Aorta (tissue), 5 donors: ENCODE measurements around the gene HEATR5B. TPM values are rescaled to one million over a fixed set of nuclear protein-coding genes. Genes with fewer than 3 reads are reported as not detected.

ENCODE experiments used
- ATAC-seq: fragments of 200-7000 bp; cut with Tn5 transposase; one replicate; pipeline ENCODE4 v1.9.1; 2022; ENCODE audit warnings: moderate library complexity; ENCODE audit not compliant: low FRiP score
- DNase-seq, 2 donors: peaks; one replicate each; pipeline ENCODE4 v3.0.0-alpha.2; 2020
- H3K27ac ChIP-seq, 2 donors: one replicate each; pipeline ENCODE4 v1.5.1; 2013; ENCODE audit warnings: low read length in 2 of 2, mild to moderate bottlenecking in 2 of 2, moderate library complexity in 2 of 2, control low read depth in 1 of 2, inconsistent platforms in 1 of 2, low read depth in 1 of 2
- H3K27me3 ChIP-seq, 2 donors: one replicate each; pipeline ENCODE4 v1.6.1; 2013; ENCODE audit warnings: control low read depth in 1 of 2, low read length in 1 of 2, mild to moderate bottlenecking in 1 of 2, moderate library complexity in 1 of 2; ENCODE audit not compliant: insufficient read depth in 2 of 2, control insufficient read depth in 1 of 2
- H3K36me3 ChIP-seq, 2 donors: one replicate each; pipeline ENCODE4 v1.6.1; 2013; ENCODE audit warnings: control low read depth in 1 of 2, low read length in 1 of 2, mild to moderate bottlenecking in 1 of 2; ENCODE audit not compliant: insufficient read depth in 2 of 2, control insufficient read depth in 1 of 2
- H3K4me1 ChIP-seq, 2 donors: one replicate each; pipeline ENCODE4 v1.6.1; 2013; ENCODE audit warnings: low read length in 2 of 2, control low read depth in 1 of 2, mild to moderate bottlenecking in 1 of 2, moderate library complexity in 1 of 2; ENCODE audit not compliant: insufficient read depth in 2 of 2, control insufficient read depth in 1 of 2
- H3K4me3 ChIP-seq, 2 donors: one replicate each; pipeline ENCODE4 v1.5.1; 2013; ENCODE audit warnings: low read length in 2 of 2, control low read depth in 1 of 2, mild to moderate bottlenecking in 1 of 2
- H3K9me3 ChIP-seq: one replicate; pipeline ENCODE4 v1.6.1; 2013; ENCODE audit warnings: mild to moderate bottlenecking, low read length; ENCODE audit not compliant: control insufficient read depth
- WGBS, 2 donors: extraction: QIAGEN DNeasy Blood & Tissue Kit; methylation state at CpG; one replicate each; pipeline ENCODE4 v1.1.7; 2013; 5-methylcytosine and 5-hydroxymethylcytosine counted together
- intact Hi-C, 2 donors: fragments of 100-400 bp; cut with DNase I; formaldehyde crosslinking; loops; one replicate each; pipeline versions ENCODE4 v1.14.2 to v1.15.0; 2022
- polyA plus RNA-seq, 2 donors: library from polyadenylated mRNA; stranded (reverse); fragments of 200-250 nt; gene quantifications; one replicate each; pipeline ENCODE4 v1.2.3, GENCODE V29; 2013
- total RNA-seq, 2 donors: library from RNA; stranded (reverse); fragmentation: NEBNext Ultra II Directional; extraction: Animal tissue kit (Norgen Biotek cat#: 25700); gene quantifications; one replicate each; pipeline ENCODE4 v1.2.1, GENCODE V29; 2021
- donor health status: healthy with polysubstance abuse.
- donor health status: Bipolar disorder and iron deficiency.
- donor health status: DM: no; HTN: no; CAD: no.
- donor health status: DM: no; HTN: no; CAD: no.
- donor health status: DM: yes; HTN: yes; CAD: no.

The HEATR5B gene
- total and polyA plus RNA-seq, 4 donors = 5.0 to 28.2 (median 15.0) TPM

DNA sequence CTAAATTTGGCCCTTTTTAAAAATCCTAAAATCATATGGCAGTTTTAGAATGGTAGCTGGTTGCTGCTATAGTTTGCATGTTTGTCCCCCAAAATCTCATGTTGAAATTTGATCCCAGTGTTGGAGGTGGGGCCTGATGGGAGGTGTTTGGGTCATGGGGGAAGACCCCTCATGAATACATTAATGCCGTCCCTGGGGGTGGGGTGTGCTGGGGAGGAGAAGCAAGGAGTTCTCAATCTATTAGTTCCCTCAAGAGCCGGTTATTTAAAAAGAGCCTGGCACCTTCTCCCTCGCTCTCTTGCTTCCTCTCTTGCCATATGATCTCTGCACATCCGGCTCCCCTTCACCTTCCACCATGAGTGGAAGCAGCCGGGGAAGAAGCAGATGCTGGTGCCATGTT, 21.0 kb upstream of the HEATR5B start:
- Histone ChIP-seq H3K4me1 (no peaks in the 10 kb centered on the region), H3K9me3 (no peaks in the 10 kb centered on the region), H3K27ac (no peak overlapping the region), H3K36me3 (peaks cover 3 to 4% of the 10 kb centered on the region in 2 donors), H3K27me3 (no peaks in the 10 kb centered on the region), H3K4me3 (no peak overlapping the region)
- DNase-seq = no peak
- ATAC-seq = no peak
- intact Hi-C loops = no loop called here
- WGBS, 2 donors = 78 to 82% methylated on average over 5 of the region's 5 CpGs

DNA sequence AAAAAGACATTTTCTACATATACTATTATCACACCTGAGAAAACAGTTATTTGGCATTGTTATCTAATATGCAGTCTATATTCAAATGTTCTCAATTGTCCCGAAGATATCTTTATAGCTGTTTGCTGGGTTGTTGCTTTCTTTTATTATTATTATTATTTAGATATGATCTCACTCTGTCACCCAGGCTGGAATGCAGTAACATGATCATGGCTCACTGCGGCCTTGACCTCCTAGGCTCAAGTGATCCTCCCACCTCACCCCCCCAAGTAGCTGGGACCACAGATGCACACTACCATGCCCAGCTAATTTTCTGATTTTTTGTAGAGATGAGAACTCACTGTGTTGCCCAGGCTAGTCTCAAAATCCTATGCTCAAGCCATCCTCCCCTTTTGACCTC, 20.0 kb upstream of the HEATR5B start:
- WGBS, 2 donors = 97 to 99% methylated on average over 2 of the region's 2 CpGs
- no peak overlapping the region for H3K27ac ChIP-seq
- no peaks in the 10 kb centered on the region for H3K9me3 ChIP-seq
- DNase-seq = no peak
- no peaks in the 10 kb centered on the region for H3K4me1 ChIP-seq
- H3K4me3 ChIP-seq = no peak overlapping the region
- intact Hi-C loops = no loop called here
- no peaks in the 10 kb centered on the region for H3K27me3 ChIP-seq
- ATAC-seq = no peak
- peaks cover under 1 to 3% of the 10 kb centered on the region in 2 donors for H3K36me3 ChIP-seq

DNA sequence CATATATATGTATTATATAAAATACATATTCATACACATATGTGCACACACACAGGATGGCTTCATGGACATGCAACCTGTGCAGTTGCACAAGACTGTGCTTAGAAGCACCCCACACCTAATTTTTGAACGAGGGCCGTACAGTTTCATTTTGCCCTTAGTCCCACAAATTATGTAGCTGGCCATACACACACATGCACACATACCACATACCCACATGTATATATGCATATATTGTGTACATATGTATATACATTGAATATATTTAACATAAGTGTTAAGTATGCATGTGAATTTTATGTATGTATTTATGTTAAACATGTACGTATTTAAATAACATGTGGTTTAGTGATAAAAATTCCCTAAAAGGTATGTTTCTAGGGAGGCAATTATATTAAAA, 18.4 kb upstream of the HEATR5B start:
- H3K4me3 ChIP-seq = no peak overlapping the region
- 91 to 93% methylated on average over 3 of the region's 3 CpGs for WGBS, 2 donors
- no peaks in the 10 kb centered on the region for H3K36me3 ChIP-seq

GRCh38 chr2:37100054-37100453, 15.9 kb upstream of the HEATR5B start:
- H3K4me3 ChIP-seq = no peak overlapping the region
- no peaks in the 10 kb centered on the region for H3K27me3 ChIP-seq
- ATAC-seq (no peak), DNase-seq (no peak)
- H3K27ac ChIP-seq = no peak overlapping the region
- intact Hi-C loops = no loop called here
- H3K9me3 ChIP-seq = no peaks in the 10 kb centered on the region
- H3K4me1 ChIP-seq = no peaks in the 10 kb centered on the region
- peaks cover 0 to 1% of the 10 kb centered on the region in 2 donors for H3K36me3 ChIP-seq
- WGBS, 2 donors = 58 to 77% methylated on average over 1 of the region's 1 CpG

More for the DNA sequence above, 18.4 kb upstream of the HEATR5B start:
- no peak for ATAC-seq
- no peak overlapping the region for H3K27ac ChIP-seq
- H3K4me1 ChIP-seq = no peaks in the 10 kb centered on the region
- intact Hi-C loops = no loop called here
- no peaks in the 10 kb centered on the region for H3K27me3 ChIP-seq
- H3K9me3 ChIP-seq = no peaks in the 10 kb centered on the region
- no peak for DNase-seq

- WGBS, 2 donors = 91 to 92% methylated on average over 4 of the region's 4 CpGs
- Histone ChIP-seq H3K27me3 (no peaks in the 10 kb centered on the region), H3K4me1 (no peaks in the 10 kb centered on the region), H3K27ac (no peak overlapping the region), H3K36me3 (peaks cover 0 to 5% of the 10 kb centered on the region in 2 donors), H3K4me3 (no peak overlapping the region), H3K9me3 (no peaks in the 10 kb centered on the region)
- DNase-seq (no peak), ATAC-seq (no peak)
- intact Hi-C loops = no loop called here
Observed at GRCh38 chr2:37098416-37099118, 14.4 kb upstream of the HEATR5B start.

DNA sequence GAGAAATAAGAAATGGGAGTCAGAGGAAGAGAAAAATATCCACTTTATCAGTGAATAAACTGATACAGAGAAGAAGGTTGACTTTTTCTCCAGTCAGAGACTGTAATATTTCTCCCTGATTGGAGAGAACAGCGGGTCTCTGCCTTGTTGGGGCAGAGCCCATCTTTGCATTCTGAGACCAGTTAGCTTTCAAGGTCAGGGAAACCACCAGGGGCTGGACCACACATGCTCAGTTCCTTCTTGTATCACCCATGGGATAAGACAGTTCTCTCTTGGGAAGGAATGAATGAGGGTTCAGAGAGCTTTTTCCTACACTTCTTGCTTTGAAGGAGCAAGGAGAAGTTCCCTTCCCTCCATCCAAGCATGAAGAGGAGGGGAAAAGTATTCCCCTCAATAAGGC, 12.4 kb upstream of the HEATR5B start:
- intact Hi-C loops = no loop called here
- ATAC-seq = no peak
- H3K4me3 ChIP-seq = no peak overlapping the region
- peaks cover 0 to 7% of the 10 kb centered on the region in 2 donors for H3K36me3 ChIP-seq
- no peak overlapping the region for H3K27ac ChIP-seq
- WGBS, 2 donors = 93 to 95% methylated on average over 1 of the region's 1 CpG
- no peaks in the 10 kb centered on the region for H3K9me3 ChIP-seq
- no peak for DNase-seq
- no peaks in the 10 kb centered on the region for H3K27me3 ChIP-seq
- no peaks in the 10 kb centered on the region for H3K4me1 ChIP-seq

DNA sequence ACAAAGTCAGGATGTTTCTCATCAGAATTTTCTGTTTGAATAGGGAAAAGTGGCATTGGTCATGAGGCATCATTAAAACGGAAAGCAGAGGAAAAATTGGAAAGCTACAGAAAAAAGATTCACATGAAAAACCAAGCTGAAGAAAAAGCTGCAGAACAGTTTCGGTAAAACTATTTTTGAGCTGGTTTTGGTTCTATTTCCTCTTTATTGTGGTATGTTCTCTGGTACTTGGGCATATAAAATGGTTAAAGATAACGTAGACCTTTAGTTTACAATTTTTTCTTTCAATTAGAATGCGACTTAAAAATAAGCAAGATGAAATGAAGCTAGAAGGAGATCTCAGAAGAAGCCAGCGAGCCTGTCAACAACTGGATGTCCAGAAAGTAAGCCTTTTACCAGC, 7.7 kb upstream of the HEATR5B start:
- intact Hi-C loops = no loop called here

DNA sequence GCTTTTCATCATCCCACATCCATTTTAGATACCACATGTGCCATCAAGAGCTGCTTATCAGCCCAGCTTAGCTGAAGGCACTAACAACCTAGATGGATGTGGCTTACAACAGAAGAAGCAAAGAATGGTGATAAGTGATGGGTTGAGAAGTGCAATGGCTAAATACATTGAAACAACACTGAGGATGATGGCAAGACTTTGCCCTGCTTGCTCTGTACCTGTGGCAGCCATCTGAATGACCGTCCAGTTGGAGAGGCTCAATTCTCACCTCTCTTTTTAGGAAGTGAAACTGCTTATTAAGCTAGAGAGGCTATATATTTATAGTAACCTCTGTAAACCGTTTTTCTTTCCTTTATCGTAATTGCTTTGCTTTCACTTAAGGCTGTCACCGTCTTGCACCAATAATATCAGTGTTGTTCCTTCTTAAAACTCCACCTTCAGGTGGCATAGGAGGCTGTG, 5.9 kb upstream of the HEATR5B start:
- peaks cover 8% of the 10 kb centered on the region in 2 donors for H3K36me3 ChIP-seq

More for the DNA sequence above, 7.7 kb upstream of the HEATR5B start:
- Histone ChIP-seq H3K9me3 (no peaks in the 10 kb centered on the region), H3K27ac (no peak overlapping the region), H3K4me3 (no peak overlapping the region), H3K36me3 (peaks cover 8 to 9% of the 10 kb centered on the region in 2 donors), H3K4me1 (no peaks in the 10 kb centered on the region), H3K27me3 (no peaks in the 10 kb centered on the region)
- ATAC-seq = no peak
- WGBS, 2 donors = 86 to 88% methylated on average over 5 of the region's 5 CpGs
- DNase-seq = no peak

GRCh38 chr2:37085731-37086147, 1.6 kb upstream of the HEATR5B start:
- H3K27ac ChIP-seq = no peak overlapping the region
- H3K4me1 ChIP-seq = peaks cover 3% of the 10 kb centered on the region in 2 donors
- no peak overlapping the region for H3K4me3 ChIP-seq
- no peak for DNase-seq
- intact Hi-C loops = no loop called here
- ATAC-seq = no peak
- no peaks in the 10 kb centered on the region for H3K27me3 ChIP-seq
- peaks cover 3 to 8% of the 10 kb centered on the region in 2 donors for H3K36me3 ChIP-seq
- WGBS, 2 donors = 74 to 78% methylated on average over 1 of the region's 1 CpG
- no peaks in the 10 kb centered on the region for H3K9me3 ChIP-seq

More for the DNA sequence above, 5.9 kb upstream of the HEATR5B start:
- ATAC-seq (no peak), DNase-seq (no peak)
- intact Hi-C loops = no loop called here
- H3K9me3 ChIP-seq = no peaks in the 10 kb centered on the region
- H3K4me1 ChIP-seq = peaks cover 0 to 3% of the 10 kb centered on the region in 2 donors
- H3K4me3 ChIP-seq = no peak overlapping the region
- no peaks in the 10 kb centered on the region for H3K27me3 ChIP-seq
- no peak overlapping the region for H3K27ac ChIP-seq
- 88 to 91% methylated on average over 4 of the region's 4 CpGs for WGBS, 2 donors
